Measurements from ENCODE around the gene CIB4.

The CIB4 gene

DNA sequence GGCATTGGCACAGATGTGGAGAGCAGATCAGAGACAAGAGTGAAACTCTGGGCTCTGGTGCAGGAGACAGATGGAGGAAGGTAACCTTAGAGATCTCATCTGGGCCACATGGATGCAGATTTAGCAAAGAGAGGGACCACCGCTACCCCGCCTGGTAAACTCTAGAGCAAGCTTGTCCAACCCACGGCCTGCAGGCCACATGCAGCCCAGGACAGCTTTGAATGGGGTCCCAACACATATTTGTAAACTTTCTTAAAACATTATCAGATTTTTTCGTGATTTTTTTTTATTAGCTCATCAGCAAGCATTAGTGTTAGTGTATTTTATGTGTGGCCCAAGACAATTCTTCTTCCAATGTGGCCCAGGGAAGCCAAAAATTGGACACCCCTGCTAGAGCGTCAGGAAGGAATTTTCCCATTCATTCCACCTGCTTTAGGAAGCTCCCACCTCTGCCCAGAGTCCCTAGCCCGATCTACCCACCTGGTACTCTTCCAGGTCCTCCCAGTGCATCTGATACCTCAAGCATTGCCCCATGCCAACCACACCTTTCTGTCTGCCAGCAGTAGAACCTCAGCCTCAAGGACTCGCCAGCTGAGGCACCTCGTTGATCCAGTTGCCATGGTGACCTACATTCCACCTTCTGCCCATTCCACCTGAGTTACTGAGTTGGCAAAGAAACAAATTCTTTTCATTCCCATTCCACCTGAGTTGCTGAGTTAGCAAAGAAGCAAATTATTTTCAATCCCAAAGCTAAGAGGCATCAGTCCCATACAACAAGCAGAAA, at the start of gene CIB4:
Gene CIB4 (minus strand): TSS at position 586 of the 784 bp plus-strand sequence. CDS start 52 bp downstream, at position 534.
- no peak for DNase-seq

DNA sequence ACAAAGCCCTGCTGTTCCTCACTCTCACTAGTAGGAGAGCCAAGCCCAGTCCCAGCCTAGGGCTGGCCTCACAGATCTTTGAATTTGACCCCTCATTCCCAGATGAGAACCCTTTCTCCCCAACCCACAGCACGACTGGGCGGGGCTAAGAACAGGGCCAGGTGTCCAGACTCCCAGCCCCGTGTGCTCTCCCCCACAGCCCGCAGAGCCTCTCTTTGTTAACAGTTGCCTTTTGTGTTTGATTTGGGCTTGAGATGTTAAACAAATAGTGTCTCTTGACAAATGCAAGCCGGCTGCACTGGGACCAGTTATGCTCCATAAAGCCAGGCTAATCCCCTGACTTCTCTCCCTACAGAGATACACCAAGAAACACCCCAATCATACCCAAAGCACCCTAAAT, 46.6 kb upstream of the CIB4 start:
- no peak for DNase-seq

DNA sequence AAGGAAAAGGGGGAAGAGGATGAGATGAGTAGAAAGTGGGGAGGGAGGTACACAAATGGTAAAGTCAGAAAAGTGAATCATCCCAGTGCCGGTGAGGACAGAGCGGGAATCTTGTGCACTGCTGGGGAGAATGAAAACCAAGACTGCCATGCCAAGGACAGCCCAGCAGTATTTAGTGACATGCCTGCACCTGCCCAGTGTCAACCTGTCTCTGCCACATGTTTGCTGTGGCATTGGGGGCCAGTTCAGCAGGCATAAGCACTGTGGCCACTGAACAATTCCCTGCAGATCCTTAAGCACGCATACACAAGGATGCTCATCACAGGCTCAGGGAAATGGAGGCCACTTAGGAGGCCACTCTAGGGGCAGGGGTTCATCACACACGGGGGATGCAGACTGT, 46.2 kb upstream of the CIB4 start:
- DNase-seq = no peak

DNA sequence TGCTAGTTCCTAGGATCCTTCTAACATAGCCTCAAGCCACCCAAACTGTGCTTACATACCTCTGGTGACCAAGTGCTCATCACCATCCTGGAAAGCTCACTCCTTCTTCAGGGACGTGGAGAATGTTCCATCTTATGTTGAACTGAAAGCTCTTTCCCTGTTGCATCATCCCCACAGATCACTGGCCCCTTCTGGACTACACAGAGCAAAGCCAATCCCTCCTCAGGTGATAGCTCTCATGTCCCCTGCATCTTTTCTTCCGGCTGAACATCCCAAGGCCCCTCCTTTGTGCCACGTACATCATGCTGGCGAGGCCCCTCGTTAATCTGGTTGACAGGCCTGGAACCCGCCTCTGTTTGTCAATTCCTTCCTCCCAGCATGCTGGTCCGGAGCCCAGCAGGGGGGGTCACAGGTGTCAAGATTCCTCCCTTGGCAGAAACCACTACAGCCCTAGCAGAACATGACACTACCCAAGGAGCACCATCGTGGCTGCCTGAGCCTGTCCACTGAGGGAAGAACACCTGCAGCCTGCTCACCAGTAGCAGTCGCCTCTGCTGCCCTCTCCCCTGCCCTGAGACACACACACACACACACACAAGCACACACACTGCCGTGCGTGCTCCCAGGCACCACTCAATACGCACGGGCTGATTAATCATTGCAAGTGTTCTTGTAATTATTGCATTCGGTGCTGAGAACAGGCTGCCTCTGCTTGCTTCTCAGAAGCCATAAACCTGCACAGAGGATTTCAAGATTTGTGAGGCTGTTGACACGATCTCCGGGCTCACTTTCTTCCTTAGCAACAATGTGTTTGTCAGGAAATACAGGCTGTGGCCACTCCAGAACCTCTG, 45.0 kb upstream of the CIB4 start:
- no peak for DNase-seq

DNA sequence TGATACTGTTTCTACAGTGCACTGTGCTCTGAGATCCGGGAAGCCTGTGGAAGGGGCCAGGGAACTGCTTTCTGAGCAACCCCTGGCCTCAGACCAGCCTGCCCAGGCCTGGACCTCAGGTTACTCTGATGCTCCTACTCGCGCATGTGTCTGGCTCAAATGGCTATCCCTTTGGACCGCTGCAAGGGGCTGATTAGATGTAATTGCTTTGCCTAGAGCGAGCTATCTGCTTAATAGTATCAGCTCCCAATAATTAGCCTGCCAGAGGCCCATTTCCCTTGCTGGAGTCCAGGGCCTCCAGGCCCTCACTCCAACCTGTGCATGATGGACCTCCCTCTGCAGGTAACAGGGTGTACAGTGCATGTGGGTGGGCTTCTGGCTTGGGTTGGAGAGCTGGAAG, 44.2 kb upstream of the CIB4 start:
- no peak for DNase-seq

DNA sequence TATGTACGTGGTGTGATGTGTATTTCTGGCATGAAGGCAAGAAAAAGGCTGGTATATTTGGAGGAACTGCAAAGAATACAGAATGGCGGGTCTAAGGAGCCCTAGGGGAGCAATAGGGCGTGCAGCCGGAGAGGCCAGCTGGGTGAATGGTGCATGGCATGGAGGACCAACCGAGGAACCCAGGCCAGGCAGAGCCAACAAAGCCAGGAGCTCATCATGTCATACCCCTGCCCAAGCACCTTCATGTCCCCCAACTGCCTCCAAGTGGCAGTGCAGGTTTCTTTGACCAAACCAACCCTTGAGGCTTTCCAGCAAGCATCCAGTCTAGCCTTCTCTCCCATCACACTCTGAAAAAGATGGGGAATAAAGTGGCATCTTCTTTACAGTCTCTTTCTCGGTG, 42.4 kb upstream of the CIB4 start:
- DNase-seq = no peak

DNA sequence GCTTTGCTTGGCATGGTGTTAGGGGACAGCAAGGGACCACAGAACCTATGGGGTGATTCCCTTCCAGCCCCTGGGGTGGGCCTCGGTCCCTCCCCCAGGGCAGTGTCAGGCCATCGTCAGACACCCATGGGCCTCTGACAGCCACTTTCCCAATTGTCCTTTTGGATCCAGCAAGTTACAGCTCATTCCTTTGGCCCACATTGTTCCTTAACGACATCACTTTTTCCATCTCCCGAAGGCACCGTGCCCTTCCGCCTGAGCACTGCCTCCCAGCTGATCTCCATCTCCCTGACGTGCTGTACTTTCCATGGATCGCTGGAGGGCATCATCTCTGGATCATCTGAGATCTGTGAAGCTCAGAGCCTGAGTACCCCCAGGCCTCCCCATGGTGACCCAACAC, 41.0 kb upstream of the CIB4 start:
- DNase-seq = no peak

DNA sequence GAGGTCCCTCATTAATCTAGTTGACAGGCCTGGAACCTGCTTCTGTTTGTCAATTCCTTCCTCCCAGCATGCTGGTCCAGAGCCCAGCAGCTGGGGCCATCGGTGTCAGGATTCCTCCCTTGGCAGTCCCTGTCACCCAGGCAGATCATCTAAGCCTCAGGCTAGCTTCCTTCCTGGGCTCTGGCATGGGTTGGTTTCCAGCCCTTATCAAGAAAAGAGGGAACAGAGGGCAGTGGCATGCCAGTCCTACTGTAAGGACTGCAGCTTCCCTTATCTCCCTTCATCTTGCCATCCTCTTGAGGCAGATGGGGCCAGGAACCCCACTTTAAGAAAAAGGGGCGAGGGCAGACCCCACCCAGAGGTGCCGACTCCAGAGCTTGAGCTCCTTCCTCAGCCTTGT, 40.5 kb upstream of the CIB4 start:
- no peak for DNase-seq

DNA sequence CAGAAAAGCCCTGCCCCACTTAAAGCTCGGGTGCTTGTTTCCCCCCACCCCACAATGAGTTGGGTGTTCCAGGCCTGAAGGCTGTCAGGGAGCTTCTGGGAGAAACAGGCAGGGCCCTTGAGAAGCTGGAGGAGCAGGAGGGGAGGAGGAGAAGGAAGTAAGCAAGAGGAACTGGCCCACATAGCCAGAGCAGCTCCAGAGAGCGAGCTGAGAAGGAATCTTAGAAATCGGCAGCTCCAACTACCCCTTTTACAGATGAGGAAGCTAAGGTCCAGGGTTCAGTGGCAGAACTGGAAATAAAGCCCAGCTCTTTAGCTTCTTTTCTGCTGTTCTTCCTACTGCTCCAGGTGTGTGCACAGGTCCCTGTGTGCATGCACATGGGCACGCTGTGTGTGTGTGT, 38.7 kb upstream of the CIB4 start:
- no peak for DNase-seq

DNA sequence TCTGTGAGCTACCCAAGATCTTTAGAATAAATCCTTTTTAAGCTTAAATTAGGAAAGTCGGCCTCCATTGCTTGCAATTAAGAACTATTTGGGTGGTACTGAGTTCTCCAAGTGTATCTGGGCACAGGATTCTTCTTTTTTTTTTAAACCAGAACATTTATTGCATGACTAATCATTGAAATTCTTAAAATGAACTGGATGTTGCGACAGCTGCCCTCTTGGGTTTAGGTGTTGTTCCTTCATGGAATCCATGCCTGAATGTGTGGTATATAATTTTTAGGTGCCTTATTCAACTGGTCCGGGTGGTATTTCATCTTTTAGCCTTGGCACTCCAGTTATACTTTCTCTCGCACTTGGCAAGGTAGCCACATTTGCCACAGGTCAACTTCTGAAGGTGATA, 36.9 kb upstream of the CIB4 start:
- DNase-seq = peak; percentile 10

DNA sequence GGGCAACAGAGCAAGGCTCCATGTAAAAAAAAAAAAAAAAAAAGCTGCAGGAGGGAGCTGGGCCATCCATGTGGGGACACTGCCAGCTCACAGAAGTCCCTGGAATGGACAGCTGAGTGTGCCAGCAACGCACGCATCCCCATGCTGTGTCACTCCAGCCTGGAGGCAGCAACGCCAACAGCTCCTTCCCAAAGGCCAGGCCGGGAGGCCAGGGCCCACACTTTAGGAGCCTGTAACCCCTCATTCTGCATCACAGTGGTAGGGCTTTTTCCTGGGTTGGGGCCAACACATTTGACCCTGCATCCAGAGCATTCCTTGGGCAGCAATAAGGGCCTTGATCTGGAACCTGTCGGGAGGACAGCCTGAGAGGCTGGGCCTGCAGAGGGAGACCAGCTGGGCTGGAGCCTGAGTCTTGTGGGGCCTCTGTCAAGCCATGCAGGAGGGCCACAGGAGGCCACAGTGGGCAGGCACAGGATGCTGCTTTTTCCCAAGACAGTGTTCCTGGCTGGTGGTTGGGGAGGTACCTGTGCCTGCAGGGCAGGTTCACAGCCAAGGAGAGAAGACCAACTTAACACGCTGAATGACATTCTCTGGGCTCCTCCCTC, 34.6 kb upstream of the CIB4 start:
- no peak for DNase-seq

DNA sequence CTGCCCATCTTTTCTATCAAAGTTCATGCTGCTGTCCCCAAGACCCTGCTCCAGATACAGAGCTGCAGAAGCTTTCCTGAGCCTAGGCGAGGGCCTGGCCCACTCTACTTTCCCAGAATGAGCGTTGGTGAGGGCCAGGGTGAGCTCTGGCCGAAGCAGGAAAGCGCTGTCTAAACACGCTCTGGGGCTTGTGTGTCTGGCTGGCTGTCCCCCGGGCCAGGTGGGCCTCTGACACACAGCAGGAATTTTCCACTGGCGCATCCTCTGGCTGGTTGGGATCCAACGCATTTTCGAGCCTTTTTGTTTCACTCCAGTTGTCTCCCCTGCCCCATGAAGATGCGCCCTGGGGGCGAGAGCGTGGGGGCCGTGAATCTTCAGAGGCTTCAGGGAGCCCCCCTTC, 33.6 kb upstream of the CIB4 start:
- no peak for DNase-seq

DNA sequence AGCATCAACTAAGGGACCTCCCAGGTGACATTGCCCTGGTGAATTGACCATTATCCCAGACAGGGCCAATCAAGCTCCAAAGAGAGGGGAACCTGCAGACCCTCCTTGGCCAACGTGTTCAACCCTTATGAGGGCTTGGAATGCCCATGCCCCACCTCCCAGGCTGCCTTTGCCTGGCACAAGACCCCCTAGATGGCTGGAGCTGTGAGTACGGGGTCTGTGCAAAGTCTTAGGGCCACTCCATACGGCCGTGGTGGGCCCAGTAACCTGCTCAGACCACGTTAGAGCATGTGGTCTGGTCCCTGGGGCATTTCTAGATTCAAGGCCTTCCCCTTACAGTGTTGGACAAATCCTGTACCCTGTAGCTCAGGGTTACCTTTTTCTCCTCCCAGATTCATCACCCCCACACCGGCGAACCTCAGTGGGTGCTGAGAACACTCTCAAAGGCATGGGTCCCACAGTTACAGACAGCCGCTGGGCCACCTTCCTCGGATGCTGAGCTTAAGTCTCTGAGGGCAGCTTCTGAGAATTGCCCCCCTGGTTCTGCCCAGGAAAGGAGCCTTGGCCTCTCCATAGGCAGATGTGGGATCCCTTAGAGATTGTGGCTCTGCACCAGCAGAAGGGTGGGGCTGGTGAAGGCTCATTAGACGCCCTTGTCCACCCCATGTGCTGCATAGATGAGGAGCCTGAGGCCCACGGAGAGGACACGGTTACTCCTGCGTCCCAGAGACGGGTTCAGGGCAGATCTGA, 33.0 kb upstream of the CIB4 start:
- no peak for DNase-seq

DNA sequence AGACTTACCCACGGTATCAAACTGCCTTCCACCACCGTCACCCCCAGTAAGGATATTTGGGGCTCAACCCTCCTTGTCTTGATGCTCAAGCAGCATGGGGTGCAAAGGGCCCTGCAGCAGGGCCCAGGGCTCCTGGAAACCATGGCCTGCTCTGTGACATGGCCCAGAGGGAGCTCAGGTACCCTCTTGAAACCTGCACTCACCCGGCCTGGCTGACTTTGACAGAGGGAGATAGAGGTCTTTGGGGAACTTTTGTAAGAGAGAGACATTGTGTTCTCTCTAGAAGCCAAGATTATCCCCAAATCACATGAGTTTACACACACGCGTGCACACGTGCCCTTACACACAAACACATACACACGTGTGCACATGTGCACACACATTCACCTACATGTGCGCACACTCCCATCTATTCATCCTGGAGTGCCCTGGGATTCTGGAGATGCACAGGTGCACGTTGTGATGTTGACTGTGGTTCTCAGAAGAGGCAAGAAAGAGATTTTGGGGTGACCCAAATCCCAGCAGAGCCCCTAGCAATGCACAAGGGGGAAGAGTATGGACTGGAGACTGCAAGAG, 31.7 kb upstream of the CIB4 start:
- DNase-seq = no peak

DNA sequence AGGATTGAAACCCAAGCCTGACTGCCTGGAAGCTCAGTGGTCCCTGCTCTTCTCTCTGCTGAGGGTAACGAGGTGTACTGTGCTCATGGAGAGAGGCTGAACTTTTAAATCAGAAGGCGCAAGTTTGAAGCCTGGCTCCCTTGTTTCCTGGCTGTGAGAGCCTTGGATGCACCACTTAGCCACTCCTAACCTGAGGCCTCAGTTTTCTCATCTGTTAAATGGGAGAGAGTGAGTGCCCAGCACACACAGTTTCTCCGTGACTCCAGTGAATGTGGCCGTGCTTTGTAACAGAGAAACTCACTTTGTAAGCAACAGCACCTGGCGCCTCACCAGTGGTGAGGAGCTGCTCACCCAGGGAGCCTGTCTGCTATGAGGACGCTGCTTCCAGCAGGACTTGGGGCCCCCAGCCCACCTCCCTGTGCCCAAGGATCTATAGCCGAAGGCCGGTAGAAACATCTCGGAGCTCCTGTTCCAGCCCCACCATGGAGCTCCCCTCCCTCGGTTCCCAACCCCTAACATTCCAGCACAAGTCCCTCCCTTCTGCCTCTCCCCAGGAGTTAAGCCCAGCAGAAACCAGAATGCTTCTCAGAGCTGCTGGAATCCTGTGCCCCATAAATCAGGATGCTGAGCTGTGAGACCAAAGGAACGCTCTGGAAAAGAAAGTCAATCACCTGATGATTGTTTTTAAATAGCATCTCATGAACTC, 31.1 kb upstream of the CIB4 start:
- no peak for DNase-seq

DNA sequence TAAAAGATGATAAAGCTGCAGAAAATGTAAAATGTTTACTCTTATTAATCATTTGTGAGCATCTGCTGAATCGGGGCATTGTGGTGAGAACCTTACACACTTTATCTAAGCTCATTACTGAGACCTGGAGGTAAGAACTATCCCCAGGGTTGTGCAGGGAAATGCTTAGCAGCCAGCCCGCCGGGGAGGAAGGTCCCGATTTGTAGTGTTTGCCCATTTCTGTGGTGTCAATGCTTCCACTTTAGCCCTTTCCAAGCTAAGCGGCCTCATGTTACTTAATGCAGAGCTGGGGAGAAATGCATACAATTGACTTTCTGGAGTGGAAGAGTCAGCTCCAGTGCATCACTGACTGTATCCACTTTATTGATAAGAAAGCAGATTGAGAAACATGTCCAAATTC, 30.5 kb upstream of the CIB4 start:
- DNase-seq = no peak

DNA sequence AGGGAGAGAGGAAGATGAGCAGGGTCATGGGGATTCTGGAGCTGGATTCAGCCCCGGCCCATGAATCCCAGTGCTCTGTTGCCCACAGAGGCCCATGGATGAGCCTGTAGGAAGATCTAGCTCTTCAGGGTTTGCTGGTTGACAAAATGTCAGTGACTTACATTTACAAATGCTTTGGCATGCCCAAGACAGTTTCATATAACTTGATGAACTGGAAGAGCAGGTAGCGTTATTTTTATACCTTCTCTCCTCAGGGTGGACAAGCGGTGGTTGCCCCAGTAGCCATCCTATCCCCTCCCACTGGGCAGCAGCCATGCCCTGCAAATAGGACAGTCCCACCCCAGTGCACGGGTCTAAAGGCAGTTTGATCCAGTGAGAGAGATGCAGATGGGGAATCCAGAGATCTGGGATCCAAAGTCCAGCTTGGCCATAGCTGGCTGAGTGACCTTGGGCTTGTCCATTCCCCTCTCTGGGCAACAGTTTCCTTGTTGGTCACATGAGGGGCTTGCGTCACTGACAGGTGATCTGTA, 29.8 kb upstream of the CIB4 start:
- no peak for DNase-seq

DNA sequence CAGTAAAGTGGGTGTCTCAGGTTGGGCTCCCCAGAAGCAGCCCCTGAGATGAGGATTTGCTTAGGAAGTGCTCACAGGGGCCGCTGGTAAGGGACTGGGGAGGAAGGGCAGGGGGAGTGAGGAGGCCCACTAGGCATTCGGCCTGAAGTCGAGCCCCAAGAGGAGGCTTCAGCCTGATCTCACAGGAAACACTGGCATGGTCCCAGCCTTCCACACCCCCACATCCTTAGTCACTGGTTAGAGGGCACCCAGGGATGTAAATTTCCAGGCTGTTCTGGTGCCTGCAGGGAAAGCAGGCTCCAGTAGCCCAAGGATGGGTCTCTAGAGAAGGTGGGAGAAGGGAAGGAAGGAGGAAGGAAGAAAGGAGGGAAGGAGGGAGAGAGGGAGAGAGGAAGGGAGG, 29.0 kb upstream of the CIB4 start:
- peak; percentile 12 for DNase-seq

DNA sequence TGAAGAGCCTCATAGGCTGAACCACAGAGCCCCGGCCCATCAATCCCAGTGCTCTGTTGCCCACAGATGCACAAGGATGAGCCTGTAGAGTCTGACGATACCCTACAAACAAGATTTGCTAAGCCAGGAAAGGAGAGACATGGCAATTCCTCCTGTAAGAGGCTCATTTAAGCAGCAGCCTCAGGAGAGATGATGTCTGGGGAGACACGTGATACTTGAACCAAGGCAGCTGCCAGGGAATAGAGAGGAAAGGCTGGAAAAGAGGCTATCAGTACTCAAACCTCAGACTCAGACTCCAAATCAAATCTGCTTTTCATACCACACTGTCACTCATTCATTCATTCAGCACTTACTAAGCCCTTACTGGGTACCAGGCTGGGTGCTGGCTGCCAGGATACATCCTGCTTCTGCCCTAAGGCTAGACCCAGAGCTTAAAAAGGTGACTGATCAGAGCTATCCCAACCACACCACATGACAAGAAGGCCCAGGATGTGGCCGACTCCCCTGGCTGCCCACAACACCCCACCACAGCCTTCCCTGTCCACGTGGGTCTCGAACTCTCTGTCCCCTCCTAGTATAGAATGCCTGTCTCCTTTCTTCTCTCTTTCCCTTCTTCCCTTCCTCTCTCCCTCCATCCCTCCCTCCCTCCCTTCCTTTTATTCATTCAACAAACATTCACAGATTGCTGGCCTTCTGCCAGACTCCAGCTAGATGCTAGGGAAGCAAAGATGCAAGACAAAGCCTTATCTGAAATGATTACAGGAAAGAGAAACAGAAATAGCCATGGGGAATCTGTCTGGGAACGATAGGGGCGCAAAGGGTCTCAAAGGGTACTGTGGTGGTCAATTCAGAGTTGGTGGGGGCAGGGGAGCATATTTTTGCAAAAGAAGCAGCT, 27.9 kb upstream of the CIB4 start:
- no peak for DNase-seq

DNA sequence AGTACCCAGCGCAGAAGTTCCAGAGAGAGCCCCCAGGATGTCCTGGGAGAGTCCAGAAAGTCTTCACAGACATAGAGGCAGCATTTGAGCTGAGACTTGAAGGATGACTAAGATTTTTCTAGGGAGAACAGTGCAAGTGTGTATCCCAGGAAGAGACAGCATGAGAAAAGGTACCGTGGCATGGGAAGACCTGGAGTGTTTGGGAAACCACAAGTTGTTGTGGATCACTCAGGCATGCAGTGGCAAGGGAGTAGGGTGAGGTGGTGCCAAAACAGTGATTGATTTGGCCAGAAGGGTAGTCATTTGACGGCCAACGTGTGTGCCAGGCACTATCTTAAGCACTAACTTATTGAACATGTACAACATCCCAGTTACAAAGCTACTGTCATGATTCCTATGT, 26.9 kb upstream of the CIB4 start:
- no peak for DNase-seq

DNA sequence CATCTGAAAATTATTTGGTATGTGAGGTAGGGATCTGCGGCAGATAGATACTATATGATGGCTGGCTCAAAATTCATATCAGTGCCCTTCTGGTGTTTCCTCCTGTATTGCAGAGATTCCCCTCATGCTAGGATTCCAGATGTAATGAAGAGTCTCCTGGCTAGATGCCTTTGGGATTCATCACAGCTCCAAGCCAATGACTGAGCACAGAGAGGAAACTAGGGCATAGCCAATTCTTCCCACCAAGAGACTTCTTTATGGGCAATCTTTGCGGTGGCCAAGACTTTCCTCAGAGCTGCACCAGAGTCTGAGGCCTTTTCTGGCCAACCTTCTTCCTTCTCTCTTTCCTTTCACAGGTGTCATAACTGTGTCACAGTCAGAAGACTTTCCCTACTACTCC, 25.5 kb upstream of the CIB4 start:
- peak; percentile 14 for DNase-seq

Measured in fibroblast of upper back skin (primary cell).